ENCODE data around the gene SLC25A1.
"Not testable (repeated sequence)": the region's sequence is repeated elsewhere in the genome, so short reads cannot be mapped to it uniquely, and the experiment has no call there.

SLC25A1 gene

GRCh38 chr22:19204640-19205039 lies 26.1 kb upstream of the SLC25A1 start:
- no peak for DNase-seq

GRCh38 chr22:19203834-19204233 lies 25.3 kb upstream of the SLC25A1 start:
- no peak for DNase-seq

- DNase-seq, result not testable (repeated sequence)
Observed at GRCh38 chr22:19202799-19203186, 24.3 kb upstream of the SLC25A1 start.

GRCh38 chr22:19201869-19202798 lies 23.6 kb upstream of the SLC25A1 start:
- no peak for DNase-seq

GRCh38 chr22:19201130-19201868 lies 22.8 kb upstream of the SLC25A1 start:
- DNase-seq, result no peak

- DNase-seq, result no peak
Observed at GRCh38 chr22:19199479-19199878, 20.9 kb upstream of the SLC25A1 start.

GRCh38 chr22:19197997-19198865 lies 19.7 kb upstream of the SLC25A1 start:
- no peak for DNase-seq

- DNase-seq, result no peak
Observed at GRCh38 chr22:19196841-19197612, 18.5 kb upstream of the SLC25A1 start.

- no peak for DNase-seq
Observed at GRCh38 chr22:19195796-19196731, 17.5 kb upstream of the SLC25A1 start.

- DNase-seq, result no peak
Observed at GRCh38 chr22:19194766-19195536, 16.4 kb upstream of the SLC25A1 start.

- no peak for DNase-seq
Observed at GRCh38 chr22:19193879-19194278, 15.3 kb upstream of the SLC25A1 start.

GRCh38 chr22:19187716-19188563 lies 9.4 kb upstream of the SLC25A1 start:
- no peak for DNase-seq

GRCh38 chr22:19184276-19184997 lies 5.9 kb upstream of the SLC25A1 start:
- DNase-seq, result no peak

- DNase-seq, result no peak
Observed at GRCh38 chr22:19183216-19183615, 4.7 kb upstream of the SLC25A1 start.

- DNase-seq, result no peak
Observed at GRCh38 chr22:19182472-19183157, 4.1 kb upstream of the SLC25A1 start.

- DNase-seq, result peak; percentile 52
Observed at GRCh38 chr22:19181786-19182471, 3.4 kb upstream of the SLC25A1 start.
